ENCODE data around the gene FCHSD2. TPM values are rescaled to one million over a fixed set of nuclear protein-coding genes. Genes with fewer than 3 reads are reported as not detected.

FCHSD2 gene
- total RNA-seq, 1 experiment from 2014 or later: 3.7 TPM

GRCh38 chr11:72971192-72971967, 170.7 kb downstream of the FCHSD2 start:
- DNase-seq (ENCODE audit: low spot score): no peak

- DNase-seq (ENCODE audit: low spot score): no peak
Measured at GRCh38 chr11:72970557-72971118, 171.5 kb downstream of the FCHSD2 start.

- DNase-seq (ENCODE audit: low spot score): peak; percentile 45
Measured at GRCh38 chr11:72969894-72970335, 172.2 kb downstream of the FCHSD2 start.

GRCh38 chr11:72968390-72968789, 173.7 kb downstream of the FCHSD2 start:
- DNase-seq (ENCODE audit: low spot score): no peak

GRCh38 chr11:72965672-72966071, 176.4 kb downstream of the FCHSD2 start:
- no peak for DNase-seq (ENCODE audit: low spot score)

GRCh38 chr11:72962717-72963116, 179.4 kb downstream of the FCHSD2 start:
- no peak for DNase-seq (ENCODE audit: low spot score)

GRCh38 chr11:72962084-72962483, 180.0 kb downstream of the FCHSD2 start:
- DNase-seq (ENCODE audit: low spot score): no peak

GRCh38 chr11:72959998-72960731, 182.0 kb downstream of the FCHSD2 start:
- no peak for DNase-seq (ENCODE audit: low spot score)

GRCh38 chr11:72958791-72959190, 183.3 kb downstream of the FCHSD2 start:
- no peak for DNase-seq (ENCODE audit: low spot score)

- no peak for DNase-seq (ENCODE audit: low spot score)
Measured at GRCh38 chr11:72955466-72955865, 186.7 kb downstream of the FCHSD2 start.

GRCh38 chr11:72954860-72955259, 187.3 kb downstream of the FCHSD2 start:
- no peak for DNase-seq (ENCODE audit: low spot score)

GRCh38 chr11:72953637-72954036, 188.5 kb downstream of the FCHSD2 start:
- no peak for DNase-seq (ENCODE audit: low spot score)

GRCh38 chr11:72951888-72952287, 190.2 kb downstream of the FCHSD2 start:
- DNase-seq (ENCODE audit: low spot score): no peak

- no peak for DNase-seq (ENCODE audit: low spot score)
Measured at GRCh38 chr11:72951193-72951592, 190.9 kb downstream of the FCHSD2 start.

GRCh38 chr11:72950685-72951084, 191.4 kb downstream of the FCHSD2 start:
- no peak for DNase-seq (ENCODE audit: low spot score)

- DNase-seq (ENCODE audit: low spot score): no peak
Measured at GRCh38 chr11:72947229-72947628, 194.9 kb downstream of the FCHSD2 start.

GRCh38 chr11:72943664-72944063, 198.5 kb downstream of the FCHSD2 start:
- DNase-seq (ENCODE audit: low spot score): no peak

- DNase-seq (ENCODE audit: low spot score): no peak
Measured at GRCh38 chr11:72940417-72940816, 201.7 kb downstream of the FCHSD2 start.

- DNase-seq (ENCODE audit: low spot score): no peak
Measured at GRCh38 chr11:72939031-72939430, 203.1 kb downstream of the FCHSD2 start.

GRCh38 chr11:72937439-72937838, 204.7 kb downstream of the FCHSD2 start:
- DNase-seq (ENCODE audit: low spot score): no peak

GRCh38 chr11:72935700-72936099, 206.4 kb downstream of the FCHSD2 start:
- no peak for DNase-seq (ENCODE audit: low spot score)

- no peak for DNase-seq (ENCODE audit: low spot score)
Measured at GRCh38 chr11:72932132-72932570, 210.0 kb downstream of the FCHSD2 start.

- peak; percentile 36 for DNase-seq (ENCODE audit: low spot score)
Measured at GRCh38 chr11:72930008-72930407, 212.1 kb downstream of the FCHSD2 start.
